H1 (cell line): ENCODE data around the gene KLK10. TPM values are rescaled to one million over a fixed set of nuclear protein-coding genes. Genes with fewer than 3 reads are reported as not detected.

Experiments
- polyA plus RNA-seq, 7 experiments: library from polyadenylated mRNA; depleted of rRNA in 3 of 7; stranded (reverse) in 5 of 7; unstranded in 2 of 7; fragments of >200 nt in 5 of 7; fragments of 200-250 nt in 2 of 7; gene quantifications; 1 replicate in 5 of 7; 2 replicates in 1 of 7; 4 replicates in 1 of 7; pipeline versions ENCODE4 v1.2.1 to v1.2.3, GENCODE V29; 2011 to 2013; ENCODE audit warnings: missing spikeins in 2 of 7, mixed read lengths in 2 of 7
- total RNA-seq: library from RNA; stranded (reverse); fragmentation: NEBNext Ultra II Directional; extraction: Animal tissue kit (Norgen Biotek cat#: 25700); gene quantifications from 2 replicates; pipeline ENCODE4 v1.2.1, GENCODE V29; 2021

Gene KLK10
- total and polyA plus RNA-seq, 2 of the 8 experiments (the other 6 are each of a cell fraction or from before 2014, with no cell fraction given), result 4.8 to 9.7 TPM

Other genes starting within 250 kb of the KLK10 start
- gene GPR32, start 249.2 kb downstream of the KLK10 start, total RNA-seq, result not detected in 2 replicates
- not detected in 2 replicates for gene GPR32, start 249.2 kb downstream of the KLK10 start, polyA plus RNA-seq (2011; rRNA removed)
- not detected in 2 replicates for gene ACP4, start 229.3 kb downstream of the KLK10 start, total RNA-seq
- not detected in 2 replicates for gene ACP4, start 229.3 kb downstream of the KLK10 start, polyA plus RNA-seq (2011; rRNA removed)
- 3.4 and 4.8 TPM in 2 replicates for gene KLK1, start 195.9 kb downstream of the KLK10 start, total RNA-seq
- 4.0 and 5.8 TPM in 2 replicates for gene KLK1, start 195.9 kb downstream of the KLK10 start, polyA plus RNA-seq (2011; rRNA removed)
- not detected in 2 replicates for gene KLK15, start 186.1 kb downstream of the KLK10 start, total RNA-seq
- gene KLK15, start 186.1 kb downstream of the KLK10 start, polyA plus RNA-seq (2011; rRNA removed), result not detected in 2 replicates
- not detected in 2 replicates for gene KLK3, start 164.8 kb downstream of the KLK10 start, total RNA-seq
- 0.08 and 0.25 TPM in 2 replicates for gene KLK3, start 164.8 kb downstream of the KLK10 start, polyA plus RNA-seq (2011; rRNA removed)
- not detected in 2 replicates for gene KLK2, start 146.3 kb downstream of the KLK10 start, total RNA-seq
- 0.20 and 0.36 TPM in 2 replicates for gene KLK2, start 146.3 kb downstream of the KLK10 start, polyA plus RNA-seq (2011; rRNA removed)
- gene KLK4, start 108.3 kb downstream of the KLK10 start, total RNA-seq, result 1.3 TPM in 1 of 2 replicates, not detected in the other
- gene KLK4, start 108.3 kb downstream of the KLK10 start, polyA plus RNA-seq (2011; rRNA removed), result 0.44 and 6.8 TPM in 2 replicates
- 0.55 and 0.76 TPM in 2 replicates for gene KLK5, start 66.7 kb downstream of the KLK10 start, total RNA-seq
- gene KLK5, start 66.7 kb downstream of the KLK10 start, polyA plus RNA-seq (2011; rRNA removed), result 1.7 and 2.0 TPM in 2 replicates
- 0.55 and 0.69 TPM in 2 replicates for gene KLK6, start 50.1 kb downstream of the KLK10 start, total RNA-seq
- 2.6 and 3.2 TPM in 2 replicates for gene KLK6, start 50.1 kb downstream of the KLK10 start, polyA plus RNA-seq (2011; rRNA removed)
- 0.55 and 0.73 TPM in 2 replicates for gene KLK7, start 35.8 kb downstream of the KLK10 start, total RNA-seq
- 1.4 and 2.1 TPM in 2 replicates for gene KLK7, start 35.8 kb downstream of the KLK10 start, polyA plus RNA-seq (2011; rRNA removed)
- 2.1 and 2.9 TPM in 2 replicates for gene KLK8, start 18.1 kb downstream of the KLK10 start, total RNA-seq
- gene KLK8, start 18.1 kb downstream of the KLK10 start, polyA plus RNA-seq (2011; rRNA removed), result 3.6 and 7.1 TPM in 2 replicates
- not detected in 2 replicates for gene KLK11, start 6.9 kb upstream of the KLK10 start, total RNA-seq
- gene KLK11, start 6.9 kb upstream of the KLK10 start, polyA plus RNA-seq (2011; rRNA removed), result 0.38 and 0.45 TPM in 2 replicates
- not detected in 2 replicates for gene KLK12, start 15.3 kb upstream of the KLK10 start, total RNA-seq
- gene KLK12, start 15.3 kb upstream of the KLK10 start, polyA plus RNA-seq (2011; rRNA removed), result 0.24 TPM in 1 of 2 replicates, not detected in the other
- gene KLK13, start 45.4 kb upstream of the KLK10 start, total RNA-seq, result 4.2 and 5.0 TPM in 2 replicates
- 4.5 and 4.6 TPM in 2 replicates for gene KLK13, start 45.4 kb upstream of the KLK10 start, polyA plus RNA-seq (2011; rRNA removed)
- 0.40 and 1.2 TPM in 2 replicates for gene KLK14, start 63.2 kb upstream of the KLK10 start, total RNA-seq
- 0.09 and 0.22 TPM in 2 replicates for gene KLK14, start 63.2 kb upstream of the KLK10 start, polyA plus RNA-seq (2011; rRNA removed)
- gene CTU1, start 88.7 kb upstream of the KLK10 start, total RNA-seq, result 7.2 and 8.1 TPM in 2 replicates
- gene CTU1, start 88.7 kb upstream of the KLK10 start, polyA plus RNA-seq (2011; rRNA removed), result 4.6 and 6.6 TPM in 2 replicates
- not detected in 2 replicates for gene SIGLEC9, start 105.2 kb upstream of the KLK10 start, total RNA-seq
- gene SIGLEC9, start 105.2 kb upstream of the KLK10 start, polyA plus RNA-seq (2011; rRNA removed), result 0.05 TPM in 1 of 2 replicates, not detected in the other
- not detected in 2 replicates for gene SIGLEC7, start 122.6 kb upstream of the KLK10 start, total RNA-seq
- not detected in 2 replicates for gene SIGLEC7, start 122.6 kb upstream of the KLK10 start, polyA plus RNA-seq (2011; rRNA removed)
- not detected in 2 replicates for gene CD33, start 205.4 kb upstream of the KLK10 start, total RNA-seq
- gene CD33, start 205.4 kb upstream of the KLK10 start, polyA plus RNA-seq (2011; rRNA removed), result 0.06 and 0.11 TPM in 2 replicates
- not detected in 2 replicates for gene SIGLECL1, start 231.4 kb upstream of the KLK10 start, total RNA-seq
- not detected in 2 replicates for gene SIGLECL1, start 231.4 kb upstream of the KLK10 start, polyA plus RNA-seq (2011; rRNA removed)